GM18868 (cell line): ENCODE data around the gene ACAT2.
"Not testable (repeated sequence)": the region's sequence is repeated elsewhere in the genome, so short reads cannot be mapped to it uniquely, and the experiment has no call there.

Source experiments
- ATAC-seq: cut with Tn5 transposase; IDR thresholded peaks from one replicate; pipeline ENCODE4 v1.9.1; 2021; ENCODE audit warnings: mild to moderate bottlenecking, moderate library complexity; ENCODE audit not compliant: unreplicated experiment

ACAT2 gene

GRCh38 chr6:159761873-159762680 is at the start of gene ACAT2:
TSS of gene ACAT2 (plus strand) at chr6:159762045. CDS start at chr6:159762088, 43 bp downstream.
- peak; percentile 96 for ATAC-seq

GRCh38 chr6:159712389-159712788 is 49.5 kb upstream of the ACAT2 start:
- not testable (repeated sequence) for ATAC-seq

DNA sequence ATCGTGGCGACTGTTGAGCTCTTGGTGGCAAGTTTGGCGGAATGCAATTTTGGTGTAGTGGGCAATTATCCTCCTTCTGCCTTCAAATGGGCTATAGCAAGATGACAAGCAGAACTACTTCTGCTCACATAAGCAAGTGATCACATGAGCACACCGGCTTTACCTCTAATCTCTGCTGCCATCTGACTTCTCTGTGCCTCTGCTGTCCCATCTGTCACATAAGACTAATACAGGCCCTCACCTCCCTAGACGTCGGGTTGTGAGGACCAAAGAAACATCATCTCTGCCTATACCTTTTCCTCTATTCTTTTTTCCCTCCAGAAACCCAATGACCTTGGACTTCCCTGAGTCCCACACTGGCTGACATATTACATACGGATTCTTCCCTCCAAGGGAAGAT is 47.9 kb upstream of the ACAT2 start:
- no peak for ATAC-seq

DNA sequence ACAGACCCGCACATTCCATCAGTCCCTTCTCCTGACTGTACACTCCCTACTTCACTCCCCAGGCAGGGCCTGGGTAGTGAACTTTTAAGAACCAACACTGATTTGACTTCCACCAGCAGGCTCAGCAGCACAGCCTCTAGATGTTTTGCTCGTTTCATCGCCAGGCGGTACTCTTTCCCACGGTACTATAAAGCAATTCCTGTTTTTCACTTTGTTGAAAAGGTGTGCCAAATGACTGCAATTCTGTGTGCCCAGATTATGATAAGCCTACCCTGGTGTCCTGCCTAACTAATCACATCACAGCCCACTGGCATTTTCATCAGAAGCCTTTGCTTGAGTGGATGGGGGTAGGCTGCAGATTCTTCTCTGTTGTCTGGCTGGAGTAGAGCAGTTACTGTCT is 47.4 kb upstream of the ACAT2 start:
- no peak for ATAC-seq

- no peak for ATAC-seq
These were observed 46.7 kb upstream of the ACAT2 start for GRCh38 chr6:159715166-159715565.

DNA sequence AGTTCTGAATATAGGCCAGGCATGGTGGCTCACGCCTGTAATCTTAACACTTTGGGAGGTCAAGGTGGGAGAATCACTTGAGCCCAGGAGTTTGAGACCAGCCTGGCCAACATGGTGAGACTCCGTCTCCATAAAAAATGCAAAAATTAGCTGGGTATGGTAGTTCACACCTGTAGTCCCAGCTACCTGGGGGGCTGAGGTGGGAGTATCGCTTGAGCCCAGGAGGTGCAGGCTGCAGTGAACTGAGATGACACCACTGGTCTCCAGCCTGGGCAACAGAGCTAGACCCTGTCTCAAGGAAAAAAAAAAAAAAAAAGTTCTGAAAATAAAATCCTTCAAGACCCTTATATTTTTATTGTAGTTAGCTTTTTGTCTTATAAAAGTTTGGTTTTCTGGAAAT is 46.2 kb upstream of the ACAT2 start:
- no peak for ATAC-seq

- ATAC-seq = no peak
These were observed 45.4 kb upstream of the ACAT2 start for GRCh38 chr6:159716247-159717096.

DNA sequence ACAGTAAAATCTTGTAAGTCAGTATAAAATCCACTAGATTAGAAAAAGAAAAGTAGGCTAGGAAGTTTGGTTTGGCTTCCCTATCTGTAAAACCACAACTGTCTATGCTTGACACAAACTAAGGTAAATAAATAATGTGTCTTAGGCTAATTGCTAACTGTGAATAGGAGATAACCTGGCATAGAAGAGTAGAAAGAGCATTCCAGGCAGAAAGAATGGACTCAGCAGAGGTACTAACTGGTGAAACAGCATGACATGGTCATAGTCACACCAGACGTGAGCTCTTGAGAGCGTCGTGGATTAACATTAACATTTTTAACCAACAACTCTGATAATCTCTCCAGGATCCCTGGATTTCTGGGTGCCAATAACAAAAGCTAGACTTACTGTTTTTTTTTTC is 43.2 kb upstream of the ACAT2 start:
- no peak for ATAC-seq

DNA sequence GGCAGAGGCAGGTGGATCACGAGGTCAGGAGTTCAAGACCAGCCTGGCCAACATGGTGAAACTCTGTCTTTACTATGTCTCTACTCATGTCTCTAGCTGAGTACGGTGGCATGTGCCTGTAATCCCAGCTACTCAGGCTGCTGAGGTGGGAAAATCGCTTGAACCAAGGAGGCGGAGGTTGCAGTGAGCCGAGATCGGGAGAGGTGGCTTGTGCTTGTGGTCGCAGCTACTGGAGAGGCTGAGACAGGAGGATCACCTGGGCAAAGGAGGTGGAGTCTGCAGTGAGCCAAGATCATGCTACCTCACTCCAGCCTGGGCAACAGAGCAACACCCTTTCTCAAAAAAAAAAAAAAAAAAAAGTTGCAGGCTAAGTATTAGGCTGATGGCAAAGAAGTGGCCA is 42.6 kb upstream of the ACAT2 start:
- no peak for ATAC-seq

- ATAC-seq = no peak
These were observed 41.1 kb upstream of the ACAT2 start for GRCh38 chr6:159720708-159721107.

DNA sequence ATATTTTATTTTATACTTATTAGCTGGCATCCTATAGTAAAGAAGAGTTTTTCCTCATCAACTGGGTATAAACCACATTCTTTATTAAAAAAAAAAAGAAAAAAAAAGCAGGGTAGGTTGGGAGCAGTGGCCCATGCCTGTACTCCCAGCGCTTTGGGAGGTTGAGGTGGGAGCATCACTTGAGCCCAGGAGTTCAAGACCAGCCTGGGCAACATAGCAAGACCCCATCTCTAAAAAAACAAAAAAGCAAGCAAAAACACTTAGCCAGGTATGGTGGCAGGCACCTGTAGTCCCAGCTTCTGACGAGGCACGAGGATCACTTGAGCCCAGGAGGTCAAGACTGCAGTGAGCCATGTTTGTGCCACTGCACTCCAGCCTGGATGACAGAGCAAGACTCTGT is 39.9 kb upstream of the ACAT2 start:
- not testable (repeated sequence) for ATAC-seq

- no peak for ATAC-seq
These were observed 39.2 kb upstream of the ACAT2 start for GRCh38 chr6:159722655-159723054.

DNA sequence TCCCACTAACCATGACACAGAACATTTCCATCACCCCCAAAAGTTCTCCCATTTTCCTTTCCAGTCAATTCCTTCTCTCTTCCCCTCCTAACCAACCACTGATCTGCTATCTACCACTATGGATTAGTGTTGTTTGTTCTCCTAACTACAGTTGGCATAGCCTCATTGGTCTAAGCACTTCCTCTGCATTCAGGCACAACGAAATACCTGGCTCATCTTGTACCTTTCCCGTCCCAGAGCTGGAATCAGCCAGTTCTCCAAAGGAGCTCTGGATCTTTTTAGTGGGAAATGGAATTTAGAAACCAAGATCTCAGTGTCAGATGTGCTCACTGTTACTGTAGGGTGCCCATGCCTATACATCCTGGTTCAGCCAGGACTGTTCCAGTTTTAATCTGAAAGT is 38.6 kb upstream of the ACAT2 start:
- ATAC-seq = no peak

DNA sequence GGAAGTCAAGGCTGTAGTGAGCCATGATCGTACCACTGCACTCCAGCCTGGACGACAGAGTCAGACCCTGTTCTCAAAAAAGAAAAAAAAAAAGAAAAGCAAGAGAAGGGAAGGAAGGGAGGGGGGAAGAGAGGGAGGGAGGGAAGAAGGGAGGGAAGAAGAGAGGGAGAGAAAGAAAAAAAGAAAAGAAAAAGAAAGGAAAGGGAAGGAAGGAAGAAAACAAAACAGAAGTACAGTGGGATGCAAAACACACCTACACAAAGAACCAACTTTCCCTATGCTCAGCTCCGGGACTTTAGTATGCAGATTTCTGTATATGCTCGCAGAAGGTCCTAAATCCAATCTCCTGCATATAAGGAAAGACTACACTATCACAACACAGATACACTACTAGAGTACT is 37.1 kb upstream of the ACAT2 start:
- no peak for ATAC-seq

DNA sequence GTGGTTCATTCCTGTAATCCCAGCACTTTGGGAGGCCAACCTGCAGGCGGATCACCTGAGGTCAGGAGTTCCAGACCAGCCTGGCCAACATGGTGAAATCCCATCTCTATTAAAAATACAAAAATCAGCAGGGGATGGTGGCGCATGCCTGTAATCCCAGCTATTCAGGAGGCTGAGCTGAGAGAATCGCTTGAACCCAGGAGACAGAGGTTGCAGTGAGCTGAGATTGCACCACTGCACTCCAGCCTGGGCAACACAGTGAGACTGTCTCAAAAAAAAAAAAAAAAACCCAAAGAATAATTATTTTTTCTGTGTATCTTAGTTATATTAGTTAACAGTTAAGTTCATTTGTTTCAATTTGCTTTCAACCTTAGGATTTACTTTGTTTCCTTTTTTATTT is 36.6 kb upstream of the ACAT2 start:
- not testable (repeated sequence) for ATAC-seq

- ATAC-seq = peak; percentile 17
These were observed 35.5 kb upstream of the ACAT2 start for GRCh38 chr6:159726255-159726917.

DNA sequence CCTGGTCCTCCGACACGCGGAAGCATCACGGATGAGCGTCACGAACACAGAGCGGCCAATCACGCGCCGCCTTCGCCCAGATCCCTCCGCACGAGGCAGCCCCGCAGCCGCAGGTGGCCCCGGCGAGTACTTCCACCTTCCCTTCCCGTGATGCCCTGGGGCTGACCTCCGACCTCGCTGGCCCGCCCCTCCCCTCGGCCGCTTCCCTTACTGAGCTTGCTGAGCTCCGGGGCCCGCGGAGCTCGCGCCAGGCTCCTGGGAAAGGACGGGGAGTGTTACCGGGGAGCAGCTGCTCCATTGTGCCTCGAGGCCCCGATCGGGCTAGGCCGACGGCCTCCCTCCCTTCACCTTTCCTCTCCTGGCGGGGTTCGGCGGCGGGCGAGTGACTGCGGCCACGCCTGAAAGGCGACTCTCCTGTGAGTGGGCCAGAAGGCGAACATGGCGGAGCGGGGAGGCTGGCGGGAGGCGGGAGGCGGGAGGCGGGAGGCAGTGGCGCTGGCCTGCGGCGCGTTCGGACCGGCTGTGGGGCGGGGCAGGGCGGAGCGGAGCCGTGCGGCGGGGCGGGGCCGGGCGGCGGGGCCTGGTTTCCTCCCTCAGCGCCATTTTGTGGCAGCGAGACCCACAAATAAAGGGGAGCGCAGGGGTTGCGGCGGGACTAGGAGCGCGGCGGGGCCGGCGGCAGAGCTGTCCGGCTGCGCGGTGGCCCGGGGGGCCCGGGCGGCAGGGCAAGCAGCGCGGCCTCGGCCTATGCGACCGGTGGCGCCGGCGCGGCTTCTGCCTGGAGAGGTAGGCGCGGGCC is 34.7 kb upstream of the ACAT2 start, which contains the start of gene WTAP:
Gene WTAP (plus strand): TSS at position 589 of the 799 bp plus-strand sequence. CDS start 8,760 bp downstream, outside the sequence.
- peak; percentile 66 for ATAC-seq

GRCh38 chr6:159727717-159728445 is 34.0 kb upstream of the ACAT2 start:
- peak; percentile 31 for ATAC-seq

GRCh38 chr6:159728531-159728964 is 33.3 kb upstream of the ACAT2 start:
- ATAC-seq = no peak
